H9 (cell line): ENCODE data around the gene R3HDM4. TPM values are rescaled to one million over a fixed set of nuclear protein-coding genes. Genes with fewer than 3 reads are reported as not detected.

Experiments used
- DNase-seq: peaks from one replicate; pipeline ENCODE4 v3.0.0-alpha.2; 2017
- H2AFZ ChIP-seq: one replicate; pipeline ENCODE4 v1.6.1; 2013; ENCODE audit warnings: mild to moderate bottlenecking, low read length, control low read depth, moderate library complexity
- H2AK5ac ChIP-seq: 2 replicates; pipeline ENCODE4 v1.6.1; 2013; ENCODE audit warnings: low read length, control low read depth, mixed read lengths; ENCODE audit not compliant: insufficient read length
- H2BK120ac ChIP-seq: one replicate; pipeline ENCODE4 v1.6.1; 2013; ENCODE audit warnings: low read depth, mild to moderate bottlenecking, low read length, control low read depth, inconsistent platforms; ENCODE audit not compliant: poor library complexity, severe bottlenecking
- H2BK12ac ChIP-seq: 2 replicates; pipeline ENCODE4 v1.6.1; 2013; ENCODE audit warnings: low read length, control low read depth, mixed read lengths, low read depth; ENCODE audit not compliant: insufficient read length
- H2BK15ac ChIP-seq: 2 replicates; pipeline ENCODE4 v1.6.1; 2013; ENCODE audit warnings: low read depth, low read length, control low read depth
- H2BK20ac ChIP-seq: one replicate; pipeline ENCODE4 v1.6.1; 2013; ENCODE audit warnings: low read depth, mild to moderate bottlenecking, low read length, control low read depth, inconsistent platforms; ENCODE audit not compliant: poor library complexity, severe bottlenecking
- H2BK5ac ChIP-seq: 2 replicates; pipeline ENCODE4 v1.6.1; 2013; ENCODE audit warnings: low read length, control low read depth, mixed read lengths; ENCODE audit not compliant: insufficient read length
- H3K14ac ChIP-seq: 2 replicates; pipeline ENCODE4 v1.6.1; 2013; ENCODE audit warnings: low read length, control low read depth; ENCODE audit not compliant: insufficient read depth
- H3K18ac ChIP-seq: 2 replicates; pipeline ENCODE4 v1.6.1; 2013; ENCODE audit warnings: low read depth, mild to moderate bottlenecking, mixed read lengths, low read length, control low read depth; ENCODE audit not compliant: insufficient read length
- H3K23ac ChIP-seq: 2 replicates; pipeline ENCODE4 v1.6.1; 2013; ENCODE audit warnings: low read length, control low read depth, mixed read lengths, low read depth; ENCODE audit not compliant: insufficient read length
- H3K23me2 ChIP-seq: 2 replicates; pipeline ENCODE4 v1.6.1; 2013; ENCODE audit warnings: low read depth, mild to moderate bottlenecking, mixed read lengths, low read length, control low read depth; ENCODE audit not compliant: insufficient read length, poor library complexity, severe bottlenecking
- H3K27ac ChIP-seq: 2 replicates; pipeline ENCODE4 v1.5.1; 2013; ENCODE audit warnings: low read length, control low read depth, mixed read lengths, low read depth; ENCODE audit not compliant: insufficient read length
- H3K27me3 ChIP-seq: 2 replicates; pipeline ENCODE4 v1.6.1; 2013; ENCODE audit warnings: low read length, control low read depth, inconsistent platforms; ENCODE audit not compliant: insufficient read depth
- H3K4ac ChIP-seq: 2 replicates; pipeline ENCODE4 v1.6.1; 2013; ENCODE audit warnings: low read depth, mild to moderate bottlenecking, control low read depth, inconsistent platforms, low read length, moderate library complexity
- H3K4me1 ChIP-seq: 2 replicates; pipeline ENCODE4 v1.6.1; 2013; ENCODE audit warnings: low read length, control low read depth, inconsistent platforms; ENCODE audit not compliant: insufficient read depth
- H3K4me2 ChIP-seq: 2 replicates; pipeline ENCODE4 v1.6.1; 2013; ENCODE audit warnings: low read length, control low read depth, mixed read lengths; ENCODE audit not compliant: insufficient read length, insufficient read depth
- H3K56ac ChIP-seq: 2 replicates; pipeline ENCODE4 v1.6.1; 2013; ENCODE audit warnings: low read depth, mild to moderate bottlenecking, mixed read lengths, low read length, control low read depth; ENCODE audit not compliant: insufficient read length
- H3K79me1 ChIP-seq: 2 replicates; pipeline ENCODE4 v1.6.1; 2013; ENCODE audit warnings: low read depth, mild to moderate bottlenecking, moderate library complexity, low read length, control low read depth, inconsistent platforms; ENCODE audit not compliant: insufficient read depth, poor library complexity, severe bottlenecking
- H3K79me2 ChIP-seq: 2 replicates; pipeline ENCODE4 v1.6.1; 2013; ENCODE audit warnings: low read length, control low read depth, inconsistent platforms; ENCODE audit not compliant: insufficient read depth
- H3K9ac ChIP-seq: 2 replicates; pipeline ENCODE4 v1.6.1; 2013; ENCODE audit warnings: low read length, control low read depth, mixed read lengths; ENCODE audit not compliant: insufficient read length; ENCODE audit errors: extremely low read depth
- H3K9me3 ChIP-seq: one replicate; pipeline ENCODE4 v1.6.1; 2013; ENCODE audit warnings: low read depth, low read length, inconsistent platforms; ENCODE audit not compliant: control insufficient read depth
- H3T11ph ChIP-seq: one replicate; pipeline ENCODE4 v1.6.1; 2013; ENCODE audit warnings: mild to moderate bottlenecking, low read length, control low read depth, inconsistent platforms
- H4K20me1 ChIP-seq: one replicate; pipeline ENCODE4 v1.6.1; 2013; ENCODE audit not compliant: control insufficient read depth, insufficient read length, insufficient read depth
- H4K5ac ChIP-seq: 2 replicates; pipeline ENCODE4 v1.6.1; 2013; ENCODE audit warnings: low read depth, mild to moderate bottlenecking, mixed read lengths, low read length, control low read depth; ENCODE audit not compliant: insufficient read length
- H4K8ac ChIP-seq: replicated peaks from 2 replicates; pipeline ENCODE4 v1.6.1; 2013; ENCODE audit warnings: low read length, control low read depth, mixed read lengths, low read depth; ENCODE audit not compliant: insufficient read length
- H4K91ac ChIP-seq: 2 replicates; pipeline ENCODE4 v1.6.1; 2013; ENCODE audit warnings: low read depth, mild to moderate bottlenecking, moderate library complexity, mixed read lengths, low read length, control low read depth; ENCODE audit not compliant: insufficient read length
- H3K27ac Mint-ChIP-seq, 3 experiments: 2 replicates in 2 of 3; 3 replicates in 1 of 3; pipeline ENCODE4 v1.8.0; 2020 to 2021; ENCODE audit warnings: mixed read lengths in 3 of 3, mild to moderate bottlenecking in 1 of 3, moderate library complexity in 1 of 3
- H3K27me3 Mint-ChIP-seq: 2 replicates; pipeline ENCODE4 v1.8.0; 2021; ENCODE audit warnings: low read depth, mild to moderate bottlenecking, moderate library complexity, mixed read lengths
- H3K36me3 Mint-ChIP-seq, 3 experiments: 2 replicates in 2 of 3; 3 replicates in 1 of 3; pipeline ENCODE4 v1.8.0; 2020 to 2021; ENCODE audit warnings: low read depth in 3 of 3, mixed read lengths in 3 of 3; ENCODE audit not compliant: insufficient read depth in 1 of 3
- H3K4me1 Mint-ChIP-seq, 2 experiments: 2 replicates each; pipeline ENCODE4 v1.8.0; 2020; ENCODE audit warnings: mixed read lengths in 2 of 2
- H3K4me3 Mint-ChIP-seq, 2 experiments: 2 replicates in 1 of 2; 3 replicates in 1 of 2; pipeline ENCODE4 v1.8.0; 2020 to 2021; ENCODE audit warnings: mild to moderate bottlenecking in 2 of 2, mixed read lengths in 2 of 2, moderate library complexity in 1 of 2
- H3K9me3 Mint-ChIP-seq, 2 experiments: 2 replicates in 1 of 2; 3 replicates in 1 of 2; pipeline ENCODE4 v1.8.0; 2020; ENCODE audit warnings: mild to moderate bottlenecking in 2 of 2, mixed read lengths in 2 of 2, moderate library complexity in 1 of 2
- WGBS: extraction: QIAGEN DNeasy Blood & Tissue Kit; methylation state at CpG from one replicate; pipeline ENCODE4 v1.1.7; 2013; ENCODE audit warnings: missing lambda C conversion rate, low lambda C conversion rate, mixed read lengths; ENCODE audit not compliant: insufficient read length; ENCODE audit errors: extremely low coverage; 5-methylcytosine and 5-hydroxymethylcytosine counted together
- total RNA-seq: library from RNA; stranded (reverse); gene quantifications from 2 replicates; pipeline ENCODE4 v1.2.1, GENCODE V29; 2021
- TF ChIP-seq, protein P1 (sequence below): fragments of 200-600 bp; sonication (generic); conservative IDR thresholded peaks from 3 replicates; pipeline ENCODE4 v1.8.0; 2021; ENCODE audit warnings: antibody characterized with exemption, mild to moderate bottlenecking

The R3HDM4 gene
- total RNA-seq, 1 experiment from 2014 or later: 66.4 TPM

DNA sequence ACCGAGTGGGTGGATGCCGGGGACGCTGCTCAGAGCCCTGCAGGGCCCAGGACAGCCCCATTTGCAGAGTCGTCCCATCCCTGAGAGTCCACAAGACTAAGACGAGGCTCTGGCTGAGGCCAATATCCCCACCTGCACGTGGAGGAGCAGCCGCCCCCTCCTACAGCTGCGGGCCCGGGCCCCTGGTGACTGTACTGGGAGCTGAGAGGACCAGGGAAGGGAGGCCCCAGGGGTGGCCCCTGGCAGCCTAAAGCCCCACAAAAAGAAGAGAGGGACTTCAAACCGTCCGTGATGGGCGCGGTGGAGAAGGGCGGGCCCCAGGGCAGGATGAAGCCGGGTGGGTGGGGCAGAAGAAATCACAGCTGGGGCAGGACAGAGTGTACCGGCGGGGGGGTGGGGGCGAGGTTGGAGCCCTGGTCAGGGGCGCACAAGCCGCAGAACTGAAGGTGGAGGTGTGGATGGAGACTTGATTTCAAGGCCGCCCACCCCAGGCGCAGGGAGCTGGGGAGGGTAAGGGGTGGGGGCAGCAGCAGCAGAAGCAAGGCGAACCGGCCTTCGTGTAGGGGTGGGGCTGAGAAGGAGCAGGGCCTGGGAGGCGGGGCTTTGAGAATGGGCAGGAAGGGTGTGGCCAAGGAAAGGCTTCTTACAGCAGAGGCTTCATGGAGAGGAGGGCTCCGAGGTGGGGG is 40.6 kb downstream of the R3HDM4 start:
- Histone ChIP-seq H3K4ac (no peak overlapping the region), H2BK5ac (no peak overlapping the region), H2BK20ac (no peak overlapping the region), H3K23me2 (no peaks in the 10 kb centered on the region), H4K20me1 (no peaks in the 10 kb centered on the region), H2BK12ac (no peak overlapping the region), H3T11ph (no peak overlapping the region), H4K5ac (no peak overlapping the region), H3K56ac (no peak overlapping the region), H3K27me3 (no peaks in the 10 kb centered on the region), H3K14ac (no peak overlapping the region), H3K23ac (no peak overlapping the region), H3K9me3 (no peaks in the 10 kb centered on the region), H3K79me1 (no peaks in the 10 kb centered on the region), H3K9ac (no peak overlapping the region), H3K18ac (no peak overlapping the region), H2AK5ac (no peak overlapping the region), H2BK15ac (no peak overlapping the region), H4K8ac (no peak overlapping the region), H3K27ac (no peak overlapping the region), H3K4me1 (no peaks in the 10 kb centered on the region), H2AFZ (no peak overlapping the region), H3K4me2 (peak overlapping the region; percentile 6), H3K79me2 (no peaks in the 10 kb centered on the region), H4K91ac (no peak overlapping the region), H2BK120ac (no peak overlapping the region)
- H3K4me1 Mint-ChIP-seq: peaks cover 4 to 14% of the 10 kb centered on the region in 2 experiments
- peak overlapping the region; percentile 42 to 59; a peak in 4 of 5 replicates for H3K4me3 Mint-ChIP-seq
- TF ChIP-seq, protein P1, sequence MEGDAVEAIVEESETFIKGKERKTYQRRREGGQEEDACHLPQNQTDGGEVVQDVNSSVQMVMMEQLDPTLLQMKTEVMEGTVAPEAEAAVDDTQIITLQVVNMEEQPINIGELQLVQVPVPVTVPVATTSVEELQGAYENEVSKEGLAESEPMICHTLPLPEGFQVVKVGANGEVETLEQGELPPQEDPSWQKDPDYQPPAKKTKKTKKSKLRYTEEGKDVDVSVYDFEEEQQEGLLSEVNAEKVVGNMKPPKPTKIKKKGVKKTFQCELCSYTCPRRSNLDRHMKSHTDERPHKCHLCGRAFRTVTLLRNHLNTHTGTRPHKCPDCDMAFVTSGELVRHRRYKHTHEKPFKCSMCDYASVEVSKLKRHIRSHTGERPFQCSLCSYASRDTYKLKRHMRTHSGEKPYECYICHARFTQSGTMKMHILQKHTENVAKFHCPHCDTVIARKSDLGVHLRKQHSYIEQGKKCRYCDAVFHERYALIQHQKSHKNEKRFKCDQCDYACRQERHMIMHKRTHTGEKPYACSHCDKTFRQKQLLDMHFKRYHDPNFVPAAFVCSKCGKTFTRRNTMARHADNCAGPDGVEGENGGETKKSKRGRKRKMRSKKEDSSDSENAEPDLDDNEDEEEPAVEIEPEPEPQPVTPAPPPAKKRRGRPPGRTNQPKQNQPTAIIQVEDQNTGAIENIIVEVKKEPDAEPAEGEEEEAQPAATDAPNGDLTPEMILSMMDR: no peak
- peaks cover 27 to 61% (median 43%) of the 10 kb centered on the region in 3 experiments for H3K36me3 Mint-ChIP-seq
- H3K9me3 Mint-ChIP-seq: peaks cover 6 to 7% of the 10 kb centered on the region in 2 experiments
- WGBS: no CpG with 5 or more reads among the region's 27 CpGs
- DNase-seq: peak; percentile 94
- peak overlapping the region in 2 of 3 experiments; percentile 32 to 49; a peak in 3 of 7 replicates for H3K27ac Mint-ChIP-seq
- H3K27me3 Mint-ChIP-seq: no peaks in the 10 kb centered on the region; the same call in 1 of the 2 replicates
